Smooth muscle cell (in vitro differentiated cells): ENCODE results near the gene TNK2. TPM values are rescaled to one million over a fixed set of nuclear protein-coding genes. Genes with fewer than 3 reads are reported as not detected.

Experiments used
- DNase-seq: peaks from one replicate; lab custom pipeline; 2025; ENCODE audit not compliant: unreplicated experiment; lab: John Stamatoyannopoulos, UW
- H2AFZ ChIP-seq: fragments of 200-600 bp; sonication (generic); 2 replicates; pipeline ENCODE4 v1.6.0; 2016; ENCODE audit warnings: antibody characterized with exemption, low read depth, mild to moderate bottlenecking
- H3F3A ChIP-seq: fragments of 200-600 bp; sonication (generic); 2 replicates; pipeline ENCODE4 v1.6.0; 2017; ENCODE audit warnings: antibody characterized with exemption, low read depth
- H3K27ac ChIP-seq: fragments of 200-600 bp; sonication (generic); 2 replicates; pipeline ENCODE4 v1.5.1; 2016; ENCODE audit warnings: low read depth, mild to moderate bottlenecking
- H3K27me3 ChIP-seq: fragments of 200-600 bp; sonication (generic); 2 replicates; pipeline ENCODE4 v1.6.1; 2016; ENCODE audit warnings: low read depth, mild to moderate bottlenecking
- H3K36me3 ChIP-seq: fragments of 200-600 bp; sonication (generic); 2 replicates; pipeline ENCODE4 v1.5.1; 2016; ENCODE audit warnings: low read depth
- H3K4me1 ChIP-seq: fragments of 200-600 bp; sonication (generic); 2 replicates; pipeline ENCODE4 v1.5.1; 2016; ENCODE audit warnings: low read depth
- H3K4me2 ChIP-seq: fragments of 200-600 bp; sonication (generic); 2 replicates; pipeline ENCODE4 v1.6.0; 2016; ENCODE audit warnings: mild to moderate bottlenecking
- H3K4me3 ChIP-seq: fragments of 200-600 bp; sonication (generic); 2 replicates; pipeline ENCODE4 v1.5.1; 2016; ENCODE audit warnings: mild to moderate bottlenecking
- H3K79me2 ChIP-seq: fragments of 200-600 bp; sonication (generic); 2 replicates; pipeline ENCODE4 v1.6.0; 2016; ENCODE audit warnings: low read depth, mild to moderate bottlenecking
- H3K9ac ChIP-seq: fragments of 200-600 bp; sonication (generic); 2 replicates; pipeline ENCODE4 v1.6.0; 2016; ENCODE audit warnings: low read depth
- H3K9me3 ChIP-seq: fragments of 200-600 bp; sonication (generic); replicated peaks from 2 replicates; pipeline ENCODE4 v1.5.1; 2016; ENCODE audit warnings: low read depth
- H4K20me1 ChIP-seq: fragments of 200-600 bp; sonication (generic); 2 replicates; pipeline ENCODE4 v1.6.0; 2016; ENCODE audit warnings: low read depth
- WGBS: methylation state at CpG from one replicate; pipeline ENCODE4 v1.1.7; 2016; ENCODE audit warnings: low lambda C conversion rate; 5-methylcytosine and 5-hydroxymethylcytosine counted together
- polyA plus RNA-seq: library from polyadenylated mRNA; unstranded; fragments of >200 nt; fragmentation: Nextera tagmentation; extraction: Ambion mirVana; gene quantifications from 2 replicates; pipeline ENCODE4 v1.2.1, GENCODE V29; 2016
- total RNA-seq: library from RNA; depleted of rRNA; stranded (reverse); fragments of >200 nt; gene quantifications from 2 replicates; pipeline ENCODE4 v1.2.3, GENCODE V29; 2014
- TF ChIP-seq, protein P1 (sequence below): fragments of 200-600 bp; sonication (generic); IDR thresholded peaks from 2 replicates; pipeline ENCODE4 v1.5.1; 2017; ENCODE audit warnings: borderline replicate concordance, mild to moderate bottlenecking, antibody characterized with exemption; ENCODE audit not compliant: insufficient read depth, poor library complexity, severe bottlenecking

Gene TNK2
- total and polyA plus RNA-seq, 2 experiments from 2014 or later = 2.8 to 10.6 TPM

DNA sequence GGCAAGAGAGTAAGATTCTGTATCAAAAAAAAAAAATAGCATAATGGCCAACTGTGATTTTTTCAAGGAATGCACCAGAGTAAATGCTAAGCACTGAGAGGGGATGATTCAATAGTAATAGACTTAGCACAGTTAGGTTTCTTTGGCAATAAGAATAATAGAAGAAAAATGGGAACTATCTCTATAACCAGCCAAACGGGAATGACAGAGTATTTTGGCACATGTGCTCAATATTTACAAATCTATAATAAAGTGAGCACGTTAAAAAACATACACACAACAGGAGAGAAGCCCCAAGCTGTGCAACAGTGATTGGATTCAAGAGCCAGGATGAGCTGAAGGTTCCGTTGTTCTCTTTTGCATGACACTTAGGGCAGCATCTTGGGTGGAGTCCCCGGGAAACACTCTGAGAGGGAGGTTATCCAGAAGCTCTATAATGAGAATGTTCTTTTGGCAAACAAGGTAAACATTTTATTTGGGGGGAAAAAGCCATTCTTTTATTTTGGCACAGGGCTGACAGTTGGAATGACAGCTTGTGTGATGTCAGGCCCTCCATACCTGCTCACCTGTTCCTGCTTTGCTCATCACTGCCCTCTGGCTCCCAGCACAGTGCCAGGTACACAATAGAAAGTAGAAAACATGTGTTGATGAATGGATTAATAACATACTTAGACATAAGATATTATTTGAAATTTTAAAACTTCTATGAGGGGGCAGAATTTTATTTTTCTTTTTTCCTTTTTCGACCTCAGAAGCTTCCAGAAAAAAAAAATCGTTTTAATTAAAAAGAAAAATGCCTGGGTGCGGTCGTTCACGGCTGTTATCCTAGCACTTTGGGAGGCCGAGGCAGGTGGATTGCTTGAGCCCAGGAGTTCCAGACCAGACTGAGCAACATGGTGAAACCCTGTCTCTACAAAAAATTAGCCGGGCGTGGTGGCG is 52.6 kb downstream of the TNK2 start:
- Histone ChIP-seq H3K36me3 (no peaks in the 10 kb centered on the region), H3K9ac (no peak overlapping the region), H3K27me3 (no peaks in the 10 kb centered on the region), H3K9me3 (no peaks in the 10 kb centered on the region), H2AFZ (no peak overlapping the region), H3K4me1 (peaks cover 3% of the 10 kb centered on the region), H3K27ac (no peak overlapping the region), H3K4me3 (no peak overlapping the region), H4K20me1 (no peaks in the 10 kb centered on the region), H3F3A (no peaks in the 10 kb centered on the region), H3K79me2 (no peaks in the 10 kb centered on the region), H3K4me2 (no peak overlapping the region)
- no peak for DNase-seq
- TF ChIP-seq, protein P1, sequence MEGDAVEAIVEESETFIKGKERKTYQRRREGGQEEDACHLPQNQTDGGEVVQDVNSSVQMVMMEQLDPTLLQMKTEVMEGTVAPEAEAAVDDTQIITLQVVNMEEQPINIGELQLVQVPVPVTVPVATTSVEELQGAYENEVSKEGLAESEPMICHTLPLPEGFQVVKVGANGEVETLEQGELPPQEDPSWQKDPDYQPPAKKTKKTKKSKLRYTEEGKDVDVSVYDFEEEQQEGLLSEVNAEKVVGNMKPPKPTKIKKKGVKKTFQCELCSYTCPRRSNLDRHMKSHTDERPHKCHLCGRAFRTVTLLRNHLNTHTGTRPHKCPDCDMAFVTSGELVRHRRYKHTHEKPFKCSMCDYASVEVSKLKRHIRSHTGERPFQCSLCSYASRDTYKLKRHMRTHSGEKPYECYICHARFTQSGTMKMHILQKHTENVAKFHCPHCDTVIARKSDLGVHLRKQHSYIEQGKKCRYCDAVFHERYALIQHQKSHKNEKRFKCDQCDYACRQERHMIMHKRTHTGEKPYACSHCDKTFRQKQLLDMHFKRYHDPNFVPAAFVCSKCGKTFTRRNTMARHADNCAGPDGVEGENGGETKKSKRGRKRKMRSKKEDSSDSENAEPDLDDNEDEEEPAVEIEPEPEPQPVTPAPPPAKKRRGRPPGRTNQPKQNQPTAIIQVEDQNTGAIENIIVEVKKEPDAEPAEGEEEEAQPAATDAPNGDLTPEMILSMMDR = no peak
- WGBS = 80% methylated on average over 13 of the region's 13 CpGs

DNA sequence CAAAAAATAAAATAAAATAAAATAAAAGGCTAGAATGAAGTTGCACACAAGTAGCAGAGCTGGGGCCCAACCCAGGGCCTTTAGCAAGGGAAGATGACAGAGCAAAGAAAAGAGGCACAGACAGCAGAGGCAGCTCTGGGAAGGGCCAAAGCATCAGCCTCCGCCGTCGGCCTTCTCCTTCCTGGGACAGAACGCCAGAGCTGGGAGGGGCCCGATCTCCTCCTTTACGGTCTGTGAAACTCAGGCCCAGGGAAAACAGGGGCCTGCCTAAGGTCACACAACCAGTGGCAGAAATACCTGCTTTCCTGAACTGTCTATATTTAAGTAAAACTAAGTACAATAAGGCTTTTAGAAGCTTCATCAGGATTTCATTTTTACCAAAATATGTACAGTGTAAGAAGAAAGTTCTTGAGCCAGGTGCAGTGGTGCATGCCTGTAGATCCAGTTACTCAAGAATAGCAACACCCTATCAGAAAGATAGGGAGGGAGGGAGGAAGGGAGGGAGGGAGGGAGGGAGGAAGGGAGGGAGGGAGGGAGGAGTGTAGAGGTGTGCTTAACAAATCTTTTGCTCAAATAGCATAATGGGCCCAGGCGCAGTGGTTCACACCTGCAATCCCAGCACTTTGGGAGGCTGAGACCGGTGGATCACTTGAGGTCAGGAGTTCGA is 53.6 kb downstream of the TNK2 start:
- Histone ChIP-seq H3K27me3 (no peaks in the 10 kb centered on the region), H2AFZ (no peak overlapping the region), H3K79me2 (no peaks in the 10 kb centered on the region), H3K9ac (no peak overlapping the region), H3K4me2 (no peak overlapping the region), H3K4me3 (no peak overlapping the region), H3F3A (no peaks in the 10 kb centered on the region), H4K20me1 (no peaks in the 10 kb centered on the region), H3K27ac (no peak overlapping the region), H3K9me3 (no peaks in the 10 kb centered on the region), H3K4me1 (peaks cover 2% of the 10 kb centered on the region), H3K36me3 (no peaks in the 10 kb centered on the region)
- TF ChIP-seq, protein P1 = no peak
- DNase-seq = no peak
- WGBS = 81% methylated on average over 9 of the region's 9 CpGs

DNA sequence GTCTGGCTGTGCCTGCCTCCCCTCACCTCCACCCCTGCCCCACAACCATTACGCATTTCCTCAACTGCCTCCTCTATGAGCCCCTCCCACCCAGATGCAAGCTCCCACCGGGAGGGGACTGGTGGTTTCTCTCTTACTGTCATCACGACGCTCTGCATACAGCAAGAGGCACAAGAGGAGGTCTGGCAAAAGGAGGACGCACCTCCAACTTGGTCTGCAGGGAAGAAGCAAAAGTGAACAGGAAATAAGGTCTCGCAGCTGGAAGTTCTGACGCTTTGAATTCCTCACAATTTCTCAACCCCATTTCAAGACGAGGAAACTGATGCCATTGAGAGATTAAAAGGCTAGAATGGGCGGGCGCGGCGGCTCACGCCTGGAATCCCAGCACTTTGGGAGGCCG is 54.4 kb downstream of the TNK2 start:
- no peak overlapping the region for H2AFZ ChIP-seq
- no peak for DNase-seq

More for the DNA sequence above, 54.4 kb downstream of the TNK2 start:
- Histone ChIP-seq H3K27me3 (no peaks in the 10 kb centered on the region), H3K4me3 (no peak overlapping the region), H3K4me2 (no peak overlapping the region), H3F3A (no peaks in the 10 kb centered on the region), H3K27ac (no peak overlapping the region), H3K79me2 (no peaks in the 10 kb centered on the region), H3K36me3 (no peaks in the 10 kb centered on the region), H4K20me1 (no peaks in the 10 kb centered on the region), H3K9ac (no peak overlapping the region), H3K9me3 (no peaks in the 10 kb centered on the region), H3K4me1 (no peaks in the 10 kb centered on the region)
- 70% methylated on average over 14 of the region's 14 CpGs for WGBS
- TF ChIP-seq, protein P1 = no peak
